Measurements from ENCODE around the gene GAREM1. TPM values are rescaled to one million over a fixed set of nuclear protein-coding genes. Genes with fewer than 3 reads are reported as not detected.

Gene GAREM1
- total RNA-seq (10 to 100 TPM; 15.2 to 16.2 TPM), polyA plus RNA-seq (ENCODE audit: insufficient read depth, low read depth, low replicate concordance) (10.7 TPM)
- long read RNA-seq, donor 1, full-length matches to known transcripts: 2 of 2 reads
- long read RNA-seq, donor 1, partial matches to known transcripts: 0 of 2 reads
- long read RNA-seq, donor 1, other reads (novel, unspliced or antisense): 0 of 2 reads
- long read RNA-seq, donor 2: 0 reads

GRCh38 chr18:32470714-32471633 lies at the start of gene GAREM1:
Gene GAREM1 (minus strand): TSS chr18:32470882. CDS start chr18:32470428, 454 bp downstream.
- TF ChIP-seq CTCF (IDR thresholded peaks at IDR 0.05) (peak; percentile 66 to 77 (median 67)), POLR2A (IDR thresholded peaks at IDR 0.05) (peak; percentile 65)
- Histone ChIP-seq H3K4me1 (peaks cover 9% of the 10 kb centered on the region), H3K4me3 (peak within 1 kb of the TSS; percentile 63 to 78), H3K27ac (peak within 1 kb of the TSS; percentile 64 to 88), H3K36me3 (ENCODE audit: low read depth, missing control alignments) (no peaks in the 10 kb centered on the region), H3K27me3 (no peaks in the 10 kb centered on the region), H3K9me3 (no peaks in the 10 kb centered on the region)
- peak; percentile 96 for DNase-seq
- intact Hi-C loops (cut with DNase I; ENCODE audit: low total_unique reads): loop anchor here (5.0 kb wide), 1 partner anchor 199 kb away; no protein-coding TSS in a partner anchor
- WGBS, 2 donors: 0 to 1% methylated on average over 18 to 58 of the region's 82 CpGs

GRCh38 chr18:32511147-32511546 lies 40.5 kb upstream of the GAREM1 start:
- H3K4me3 ChIP-seq: peak overlapping the region in 1 of 2 donors; percentile 20
- H3K27ac ChIP-seq: no peak overlapping the region
- WGBS, 2 donors: 62 to 64% methylated on average over 7 of the region's 7 CpGs
- TF ChIP-seq POLR2A (IDR thresholded peaks at IDR 0.05) (no peak), CTCF (IDR thresholded peaks at IDR 0.05) (no peak)
- H3K9me3 ChIP-seq: no peaks in the 10 kb centered on the region
- intact Hi-C loops (cut with DNase I; ENCODE audit: low total_unique reads): no loop called here
- no peaks in the 10 kb centered on the region for H3K27me3 ChIP-seq
- DNase-seq: no peak
- H3K36me3 ChIP-seq (ENCODE audit: low read depth, missing control alignments): no peaks in the 10 kb centered on the region
- H3K4me1 ChIP-seq: no peaks in the 10 kb centered on the region

- 46 to 55% methylated on average over 3 of the region's 3 CpGs for WGBS, 2 donors
- TF ChIP-seq POLR2A (IDR thresholded peaks at IDR 0.05): no peak
- TF ChIP-seq CTCF (IDR thresholded peaks at IDR 0.05): no peak
- DNase-seq: no peak
- no peaks in the 10 kb centered on the region for H3K4me1 ChIP-seq
- no peaks in the 10 kb centered on the region for H3K9me3 ChIP-seq
- H3K36me3 ChIP-seq (ENCODE audit: low read depth, missing control alignments): no peaks in the 10 kb centered on the region
- H3K4me3 ChIP-seq: no peak overlapping the region
- no peaks in the 10 kb centered on the region for H3K27me3 ChIP-seq
- intact Hi-C loops (cut with DNase I; ENCODE audit: low total_unique reads): no loop called here
- no peak overlapping the region for H3K27ac ChIP-seq
These were observed 38.4 kb upstream of the GAREM1 start for GRCh38 chr18:32509111-32509510.

GRCh38 chr18:32507093-32507492 lies 36.4 kb upstream of the GAREM1 start:
- Histone ChIP-seq H3K4me3 (no peak overlapping the region), H3K27ac (no peak overlapping the region), H3K9me3 (no peaks in the 10 kb centered on the region), H3K27me3 (no peaks in the 10 kb centered on the region), H3K4me1 (no peaks in the 10 kb centered on the region), H3K36me3 (ENCODE audit: low read depth, missing control alignments) (no peaks in the 10 kb centered on the region)
- intact Hi-C loops (cut with DNase I; ENCODE audit: low total_unique reads): no loop called here
- TF ChIP-seq POLR2A (IDR thresholded peaks at IDR 0.05): no peak
- no peak for TF ChIP-seq CTCF (IDR thresholded peaks at IDR 0.05)
- DNase-seq: no peak
- 72 to 79% methylated on average over 1 of the region's 1 CpG for WGBS, 2 donors
